AG09319 (cell line): ENCODE data around the gene SULT4A1.

Source experiments
- DNase-seq: peaks from one replicate; pipeline ENCODE4 v3.0.0-alpha.2; 2010; ENCODE audit warnings: low read depth; ENCODE audit errors: extremely low read depth
- CTCF ChIP-seq: IDR thresholded peaks from 2 replicates; pipeline ENCODE4 v1.5.1; 2011; ENCODE audit warnings: low read depth, mild to moderate bottlenecking, inconsistent platforms, low read length, moderate library complexity

Gene SULT4A1

GRCh38 chr22:43824724-43825420, 37.4 kb downstream of the SULT4A1 start:
- no peak for DNase-seq
- TF ChIP-seq CTCF = no peak

- no peak for DNase-seq
- TF ChIP-seq CTCF = no peak
Observed at GRCh38 chr22:43823911-43824665, 38.2 kb downstream of the SULT4A1 start.

- DNase-seq = no peak
- no peak for TF ChIP-seq CTCF
Observed at GRCh38 chr22:43823353-43823908, 38.9 kb downstream of the SULT4A1 start.

GRCh38 chr22:43821606-43822425, 40.5 kb downstream of the SULT4A1 start:
- no peak for TF ChIP-seq CTCF
- no peak for DNase-seq

GRCh38 chr22:43820651-43821305, 41.5 kb downstream of the SULT4A1 start:
- no peak for TF ChIP-seq CTCF
- DNase-seq = no peak

DNA sequence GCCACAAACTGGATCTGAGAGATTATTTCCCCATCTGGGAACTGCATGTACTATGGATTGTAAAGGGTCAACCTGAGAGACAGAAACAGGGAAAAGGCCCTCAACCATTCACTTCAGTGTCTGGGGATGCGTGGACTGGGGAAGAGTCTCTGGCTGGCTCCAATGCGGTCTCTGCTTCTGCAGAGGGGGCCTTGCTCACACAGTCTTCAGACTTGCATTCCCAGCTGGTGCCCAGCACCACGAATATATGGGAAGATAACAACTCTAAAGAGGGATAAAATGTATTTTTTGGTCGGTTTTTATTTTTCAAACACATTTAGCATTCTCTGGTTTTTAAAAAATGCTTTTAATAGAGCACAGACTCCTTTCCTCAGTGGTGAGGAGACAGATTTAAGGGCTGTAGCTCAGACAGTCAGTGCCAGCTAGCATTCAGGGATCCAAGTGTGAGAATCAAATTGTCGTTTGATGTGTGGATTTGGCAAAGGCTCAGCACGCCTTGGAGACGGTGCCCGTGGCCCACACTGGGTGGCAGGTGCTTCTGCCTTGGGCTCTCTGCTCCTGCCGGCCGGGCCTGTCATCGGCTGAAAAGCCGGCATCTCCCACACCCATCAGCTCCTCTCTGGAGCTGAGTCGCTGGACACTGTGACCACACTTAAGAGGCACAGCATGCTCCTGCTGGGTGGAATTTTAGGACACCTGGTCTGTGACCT, 42.2 kb downstream of the SULT4A1 start:
- no peak for DNase-seq
- no peak for TF ChIP-seq CTCF
